22Rv1 (cell line): Measurements from ENCODE around the gene TECR.

Source experiments
- CTCF ChIP-seq: fragments of 450-650 bp; IDR thresholded peaks from 2 replicates; pipeline ENCODE4 v1.5.1; 2017; ENCODE audit warnings: mild to moderate bottlenecking
- ZFX ChIP-seq: fragments of 450-650 bp; IDR thresholded peaks from 2 replicates; pipeline ENCODE4 v1.6.1; 2017; ENCODE audit warnings: antibody characterized with exemption, borderline replicate concordance

GRCh38 chr19:14563590-14563926 is 34.2 kb downstream of the TECR start:
- TF ChIP-seq CTCF (no peak), ZFX (no peak)
